SIG-M5 treated with dmso at 0.1 percent for 504 hours (cell line): ENCODE results near the gene SMC6.

Source experiments
- DNase-seq: peaks from one replicate; lab custom pipeline; 2025; ENCODE audit not compliant: unreplicated experiment; lab: John Stamatoyannopoulos, UW

Gene SMC6

DNA sequence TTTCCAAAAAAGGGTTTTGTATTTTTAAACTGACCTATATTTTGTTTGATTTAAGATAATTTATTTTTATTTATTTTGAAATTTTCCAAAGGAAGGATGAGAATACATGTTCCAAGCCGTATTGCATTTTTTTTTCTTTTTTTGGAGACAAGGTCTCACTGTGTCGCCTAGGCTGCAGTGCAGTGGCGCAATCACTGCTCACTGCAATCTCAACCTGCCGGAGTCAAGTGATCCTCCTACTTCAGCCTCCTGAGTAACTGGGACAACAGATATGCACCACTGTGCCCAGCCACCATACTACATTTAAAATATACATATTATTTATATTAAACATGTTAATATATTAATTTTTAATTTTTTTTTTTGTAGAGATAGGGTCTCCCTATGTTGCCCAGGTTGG, 15.3 kb upstream of the SMC6 start:
- no peak for DNase-seq

DNA sequence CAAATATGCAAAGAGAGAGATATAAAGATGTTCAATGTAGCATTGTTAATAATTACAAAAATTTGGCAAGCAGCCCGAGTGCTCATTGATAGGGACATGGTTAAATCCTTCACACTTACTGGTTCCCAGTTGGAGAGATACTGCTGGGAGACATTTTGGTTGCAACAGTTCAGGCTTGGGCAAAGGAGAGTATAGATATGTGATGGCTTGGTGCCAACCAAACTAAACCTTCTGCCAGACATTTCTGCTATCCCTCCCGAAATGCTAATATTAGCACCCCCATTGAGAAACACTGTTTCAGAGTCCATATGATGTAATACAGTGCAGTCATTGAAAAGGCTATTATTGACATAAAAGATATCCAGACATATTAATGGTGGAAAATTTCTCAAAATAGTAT, 11.8 kb upstream of the SMC6 start:
- DNase-seq: peak; percentile 29

DNA sequence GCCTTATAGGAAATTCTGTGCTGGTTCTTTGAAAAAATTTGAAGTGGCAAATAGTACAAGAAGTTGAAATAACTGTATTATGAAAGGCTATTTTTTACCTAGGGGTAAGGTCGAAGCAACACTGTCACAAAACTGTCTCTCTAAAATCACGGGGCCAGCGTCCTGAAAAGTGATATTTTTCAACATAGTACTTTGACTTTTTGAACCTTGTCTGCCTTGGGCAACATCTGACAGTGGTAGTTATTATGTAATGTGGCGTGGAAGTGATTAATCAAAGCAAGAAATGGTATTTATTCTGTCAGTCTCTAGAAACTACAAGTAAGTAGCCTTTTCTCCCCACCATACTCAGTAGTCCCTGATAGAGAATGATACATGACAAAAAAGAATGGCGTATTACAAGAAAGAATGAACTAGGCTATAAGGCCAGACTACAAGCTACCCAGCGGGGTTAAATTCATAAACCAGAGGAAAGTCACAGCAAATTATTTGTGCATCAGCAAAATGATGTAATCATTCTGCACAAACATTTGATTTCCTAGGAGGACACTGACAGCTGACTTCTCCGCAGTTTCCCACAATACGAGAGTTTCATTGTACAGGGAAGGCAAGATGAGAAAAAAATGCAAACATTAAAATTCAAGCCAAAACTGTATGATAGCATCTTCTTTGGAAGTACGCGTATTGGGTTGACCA, 10.2 kb upstream of the SMC6 start:
- no peak for DNase-seq

DNA sequence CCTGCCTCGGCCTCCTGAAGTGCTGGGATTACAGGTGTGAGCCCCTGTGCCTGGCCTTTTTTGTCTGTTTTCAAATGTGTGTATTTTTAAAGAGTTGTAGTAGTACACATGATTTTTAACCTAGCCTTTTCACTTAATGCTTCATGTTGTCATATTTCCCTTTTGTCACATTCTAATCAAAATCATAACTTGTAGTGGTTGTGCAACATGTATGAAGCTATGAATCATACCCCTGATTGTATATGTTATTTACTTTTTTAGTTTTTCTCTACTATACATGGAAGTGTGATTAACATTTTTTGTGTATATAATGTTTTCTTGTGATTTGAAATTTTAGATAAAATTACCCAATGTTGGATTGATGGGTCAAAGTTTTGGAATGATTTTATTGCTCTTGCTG, 8.8 kb upstream of the SMC6 start:
- DNase-seq: no peak

DNA sequence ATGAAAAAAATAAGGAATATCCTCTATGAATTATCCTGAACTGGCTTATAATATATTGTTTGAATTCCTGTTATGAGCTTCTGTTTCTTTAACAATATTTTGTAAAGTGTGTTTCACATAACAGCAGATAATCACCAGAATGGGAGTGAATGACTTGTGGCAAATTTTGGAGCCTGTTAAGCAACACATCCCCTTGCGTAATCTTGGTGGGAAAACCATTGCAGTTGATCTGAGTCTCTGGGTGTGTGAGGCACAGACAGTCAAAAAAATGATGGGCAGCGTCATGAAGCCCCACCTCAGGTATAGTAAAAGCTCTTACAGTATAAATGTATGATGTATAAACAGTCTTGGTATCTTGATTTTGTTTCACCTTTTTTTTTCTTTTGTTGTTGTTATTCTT, 6.2 kb upstream of the SMC6 start:
- peak; percentile 72 for DNase-seq

DNA sequence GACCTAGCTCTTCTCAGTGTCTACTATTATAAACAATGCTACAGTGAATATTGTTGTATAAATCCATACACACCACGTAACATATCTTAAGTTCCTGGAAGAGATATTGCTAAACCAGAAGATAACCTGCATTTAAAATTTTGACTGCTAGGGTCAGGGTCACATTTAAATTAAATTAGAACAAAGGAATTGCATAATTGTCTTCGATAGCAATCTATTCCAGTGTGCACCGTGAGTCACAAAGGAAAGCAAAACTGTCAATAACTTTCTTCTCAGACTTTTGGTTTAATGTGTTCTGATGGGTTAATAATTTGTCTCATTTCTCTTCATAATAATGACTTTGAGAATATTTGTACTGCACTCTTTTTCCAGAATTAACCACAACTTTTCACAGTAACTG, 4.5 kb upstream of the SMC6 start:
- no peak for DNase-seq

DNA sequence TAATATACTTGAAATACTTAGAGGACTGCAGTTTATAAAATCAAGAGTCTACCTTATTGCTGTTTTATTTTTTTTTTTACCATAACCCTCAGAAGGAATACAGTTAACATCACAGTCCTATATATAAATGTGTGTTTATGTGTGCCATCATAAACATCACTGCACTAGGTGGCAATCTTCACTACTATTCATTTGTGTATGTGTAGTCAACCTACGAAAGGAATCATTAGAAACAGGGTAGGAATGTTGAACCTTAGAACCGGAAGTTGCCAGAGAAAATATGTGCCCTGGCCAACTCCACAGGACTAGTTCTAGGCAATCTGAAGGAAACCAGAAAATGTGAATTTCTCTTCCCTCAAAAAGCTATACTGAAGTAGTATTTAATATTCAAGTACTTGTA, 3.7 kb upstream of the SMC6 start:
- DNase-seq: no peak

DNA sequence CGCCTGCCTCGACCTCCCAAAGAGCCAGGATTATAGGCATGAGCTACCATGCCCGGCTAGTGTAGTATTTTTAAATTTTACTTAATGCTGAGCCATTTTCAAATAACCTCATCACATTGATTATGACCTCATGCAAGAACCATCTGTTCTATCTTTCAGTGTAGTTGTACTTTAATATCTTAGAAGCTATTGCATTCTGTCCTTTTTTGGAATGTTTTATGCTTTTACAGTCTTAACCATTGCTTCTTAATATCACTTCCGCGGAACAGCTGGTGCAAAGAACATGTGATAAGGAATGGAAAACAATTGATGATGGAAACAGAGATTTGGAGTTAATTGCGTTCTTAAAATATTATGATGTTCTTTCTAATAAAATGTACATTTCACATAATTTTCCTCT, 3.1 kb upstream of the SMC6 start:
- DNase-seq: no peak

DNA sequence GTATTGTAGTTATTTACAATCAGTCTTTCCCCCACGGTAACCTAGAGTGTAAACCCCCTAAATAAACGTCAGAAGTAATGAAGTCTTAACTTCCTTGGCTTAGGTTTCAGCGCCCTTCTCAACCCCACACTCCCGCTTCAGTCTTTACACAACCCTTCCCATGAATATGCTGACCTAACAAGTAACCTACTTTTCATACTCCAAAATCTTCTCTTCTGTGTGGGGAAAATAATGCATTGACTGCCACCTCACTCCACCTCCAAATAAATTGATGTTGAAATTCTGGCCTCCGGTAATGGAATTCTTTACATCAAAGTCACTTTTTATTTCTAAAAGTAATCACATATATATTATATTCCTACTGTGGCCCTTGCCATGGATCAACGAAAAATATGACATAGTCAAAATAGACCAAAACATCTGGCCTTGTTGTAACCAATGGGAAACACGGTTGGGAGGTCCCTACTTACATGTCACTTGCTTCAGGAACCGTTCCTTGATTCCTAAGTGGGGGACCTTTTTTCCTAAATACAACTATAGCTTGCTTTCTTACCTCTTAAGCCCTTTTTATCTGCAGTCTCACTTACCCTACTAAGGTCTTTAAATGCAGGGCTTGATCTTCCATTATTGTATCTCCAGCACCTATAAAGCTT, 1.3 kb upstream of the SMC6 start:
- peak; percentile 23 for DNase-seq

DNA sequence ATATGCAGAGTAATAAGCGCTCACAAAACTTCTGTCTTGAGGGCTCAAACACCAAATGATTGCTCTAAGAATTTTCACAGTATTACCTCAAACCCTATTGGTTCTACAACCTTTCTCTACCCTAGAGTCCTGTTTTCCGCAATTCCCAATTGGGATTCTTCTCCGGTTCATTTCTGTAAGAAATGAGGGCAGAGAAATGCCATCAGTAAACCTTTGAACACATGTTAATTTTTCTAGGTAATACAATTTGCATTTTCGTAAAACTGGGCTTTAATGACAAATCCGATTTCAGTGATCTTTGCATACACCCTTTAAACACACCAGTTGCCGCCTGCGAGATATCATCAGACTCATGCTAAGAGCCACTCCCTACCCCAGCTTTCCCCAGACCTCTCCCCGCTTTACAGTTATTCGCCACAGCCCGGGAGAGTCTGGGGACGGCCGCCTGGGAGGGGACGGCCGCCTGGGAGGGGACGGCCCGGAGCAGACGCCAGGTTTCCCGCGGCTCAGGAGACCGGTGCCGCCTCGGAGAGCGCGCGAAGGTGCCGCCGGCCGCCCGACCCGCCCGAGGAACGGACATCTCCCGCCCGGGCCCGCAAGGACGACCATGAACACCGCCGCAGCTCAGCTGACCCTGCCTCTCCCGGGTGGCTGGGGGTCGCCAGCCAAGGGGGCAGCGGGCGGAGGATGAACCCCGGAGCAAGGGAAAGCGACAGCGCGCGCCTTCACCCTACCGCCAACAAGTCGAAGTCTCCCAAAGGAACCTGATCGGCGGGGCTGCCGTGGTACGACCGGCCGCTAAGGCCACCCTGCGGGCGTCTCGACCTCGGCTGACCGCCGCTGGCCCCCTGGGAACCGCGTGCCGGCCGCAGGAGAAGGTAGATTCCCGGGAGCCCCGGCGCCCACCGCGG, 463 bp downstream of the SMC6 start:
- peak; percentile 41 for DNase-seq

DNA sequence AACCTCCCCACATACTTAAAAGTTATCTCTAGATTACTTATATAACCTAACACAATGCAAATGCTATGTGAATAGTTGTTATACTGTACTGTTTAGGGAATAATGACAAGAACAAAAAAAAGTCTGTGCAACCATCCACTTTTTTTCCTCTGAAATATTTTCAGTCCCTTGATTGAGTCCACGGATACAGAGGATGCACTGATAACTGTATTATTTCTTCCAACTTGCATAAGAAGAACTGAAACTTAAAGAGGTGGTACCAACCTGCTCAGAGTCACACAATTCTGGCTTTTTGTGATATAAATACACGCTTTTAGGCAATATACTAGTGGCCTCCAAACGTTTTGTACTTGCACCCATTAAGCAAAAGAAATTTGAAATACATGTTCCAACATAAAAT, 1.4 kb downstream of the SMC6 start:
- peak; percentile 22 for DNase-seq

DNA sequence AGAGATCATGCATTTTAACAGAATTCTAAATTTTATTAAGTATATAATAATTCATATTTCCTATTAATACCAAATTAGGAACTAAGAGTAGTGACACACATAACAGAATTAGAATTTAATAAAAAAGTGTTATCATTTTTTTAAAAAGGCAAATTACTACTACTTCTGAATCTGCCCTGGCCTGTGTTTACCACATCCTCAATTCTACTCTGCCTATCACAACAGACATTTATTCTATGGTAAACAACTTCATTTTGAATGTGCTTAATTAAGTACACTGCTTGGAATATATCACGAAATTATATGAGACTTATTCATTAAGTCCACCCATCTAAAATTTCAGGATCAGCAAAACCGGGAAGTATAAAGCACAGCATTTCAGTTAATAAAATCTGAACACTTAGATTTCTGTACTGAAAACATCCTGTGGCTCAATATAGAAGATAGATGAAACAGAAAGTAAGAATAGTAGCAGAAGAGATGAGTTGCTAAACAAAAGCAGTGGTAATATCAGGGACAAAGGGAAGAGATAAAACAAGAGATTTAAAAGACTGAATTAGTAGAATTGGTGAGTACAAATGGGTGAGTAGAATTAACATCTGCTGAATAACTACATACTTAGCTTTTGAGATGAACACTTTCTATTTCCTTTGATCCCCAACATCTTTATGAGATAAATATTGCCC, 3.7 kb downstream of the SMC6 start:
- no peak for DNase-seq

DNA sequence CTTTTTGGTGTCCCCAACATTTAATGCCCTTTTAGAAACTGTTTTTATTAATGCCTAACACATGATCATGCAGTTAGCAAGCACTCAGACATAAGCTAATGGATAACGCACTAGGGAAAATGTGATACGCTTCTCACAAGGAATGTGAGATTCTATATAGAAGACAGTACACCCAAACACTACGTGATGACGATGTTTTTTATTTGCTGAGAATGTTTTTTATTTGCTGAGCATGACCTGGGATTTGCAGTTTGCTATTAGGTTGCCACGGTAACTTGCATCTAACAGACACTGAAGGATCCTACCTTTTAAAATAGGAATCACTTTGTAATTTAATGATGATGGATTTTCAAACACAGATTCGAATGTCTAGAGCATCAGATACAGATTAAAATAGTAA, 4.9 kb downstream of the SMC6 start:
- no peak for DNase-seq

DNA sequence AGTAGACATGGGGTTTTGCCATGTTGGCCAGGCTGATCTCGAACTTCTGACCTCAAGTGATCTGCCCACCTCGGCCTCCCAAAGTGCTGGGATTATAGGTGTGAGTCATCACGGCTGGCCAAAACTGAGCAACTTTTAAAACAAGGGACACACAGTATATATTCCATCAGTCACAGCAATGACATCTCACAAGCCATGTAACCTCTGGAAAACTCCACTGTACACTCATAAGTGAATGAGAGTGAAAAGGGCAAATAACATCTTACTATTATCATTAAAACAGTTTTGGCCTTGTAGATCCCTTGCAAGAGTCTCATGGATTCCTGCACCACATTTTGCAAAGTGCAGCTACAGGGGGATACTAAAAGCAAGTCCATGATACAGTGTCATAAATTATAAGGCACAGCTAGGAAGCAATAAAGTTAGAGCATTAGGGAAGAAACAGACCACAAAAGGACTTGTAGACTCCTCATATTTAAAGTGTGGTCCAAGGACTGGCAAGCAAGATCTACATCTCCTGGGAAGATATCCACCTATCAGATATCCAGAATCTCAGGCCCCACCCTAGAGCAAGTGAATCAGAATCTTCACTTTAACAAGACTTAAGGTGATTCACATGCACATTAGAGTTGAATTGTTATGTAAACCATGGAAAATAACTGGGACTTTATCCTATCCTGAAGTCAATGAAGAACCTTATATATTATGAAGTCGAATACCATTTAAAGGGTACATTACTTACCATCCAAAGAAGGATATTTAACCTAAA, 5.7 kb downstream of the SMC6 start:
- no peak for DNase-seq

DNA sequence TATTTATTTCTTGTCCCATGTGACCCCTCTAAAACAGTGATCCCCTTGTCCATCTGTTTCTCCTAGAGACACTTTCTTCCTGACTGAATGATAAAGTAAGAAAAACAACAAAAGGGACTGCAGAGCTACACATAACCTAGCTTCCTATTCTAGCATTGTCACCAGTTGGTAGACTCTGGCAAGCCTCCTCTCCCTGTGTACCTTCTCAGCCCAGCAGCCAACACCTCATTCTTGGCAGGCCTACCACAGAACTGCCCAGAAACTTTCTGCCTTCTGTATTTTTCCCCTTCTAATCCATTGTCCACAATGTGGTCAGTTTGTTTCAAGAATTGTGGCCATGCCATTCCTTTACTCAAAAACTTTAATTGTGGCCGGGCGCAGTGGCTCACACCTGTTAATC, 13.4 kb downstream of the SMC6 start:
- DNase-seq: no peak

DNA sequence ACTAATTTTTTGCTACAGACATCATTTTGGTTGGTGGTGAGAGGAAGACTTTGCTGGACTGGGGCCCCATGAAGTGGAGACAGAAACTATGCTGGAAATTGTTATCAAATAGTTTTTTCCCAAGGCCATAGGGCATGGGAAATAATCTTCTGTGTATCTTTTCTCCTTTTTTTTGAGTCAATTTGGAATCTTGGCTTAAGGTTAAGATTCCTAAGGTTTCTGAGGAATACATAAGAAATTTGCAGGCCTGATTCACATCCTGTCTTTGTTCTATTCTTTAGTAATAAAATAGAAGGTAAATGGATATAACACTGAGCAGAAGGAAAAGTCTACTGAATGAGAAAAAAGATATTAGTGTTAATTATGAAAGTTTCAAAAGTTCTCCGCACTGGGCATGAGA, 16.6 kb downstream of the SMC6 start:
- no peak for DNase-seq

DNA sequence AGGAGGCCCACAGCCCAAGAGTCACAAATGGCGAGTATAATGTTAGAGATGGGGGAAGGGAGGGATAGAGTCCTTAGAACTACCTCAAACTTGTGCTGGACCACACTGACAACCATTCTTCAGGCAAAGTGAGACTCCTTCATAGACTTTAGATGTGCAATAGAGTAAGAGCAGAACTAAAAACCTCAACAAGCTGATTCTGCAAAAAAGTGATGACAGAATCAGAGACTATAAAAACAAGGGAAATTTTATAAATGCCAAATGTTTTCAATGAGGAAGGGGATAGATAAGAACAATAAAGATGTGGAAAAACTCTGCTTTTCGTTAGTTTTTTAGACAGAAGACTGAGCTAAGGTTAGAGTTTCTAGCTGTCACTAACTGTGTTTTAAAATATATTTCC, 17.7 kb downstream of the SMC6 start:
- DNase-seq: no peak

DNA sequence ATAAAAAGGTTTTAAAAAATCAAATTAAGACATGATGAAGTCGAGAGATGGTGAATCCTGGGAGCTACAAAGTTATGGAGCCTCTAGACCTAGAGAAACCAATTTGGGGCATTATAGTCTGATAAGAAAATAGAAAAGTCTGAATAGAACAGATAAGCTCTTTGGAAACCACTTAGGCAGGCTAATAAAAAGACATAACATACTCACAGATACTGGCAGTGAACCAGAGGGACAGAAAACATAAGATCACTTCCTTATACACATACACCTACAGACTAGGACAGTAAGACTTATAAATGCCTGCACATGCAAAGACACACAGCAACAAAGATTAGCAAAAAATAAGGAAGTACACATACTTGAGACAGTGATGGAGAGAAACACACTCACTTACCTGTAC, 20.0 kb downstream of the SMC6 start:
- no peak for DNase-seq

DNA sequence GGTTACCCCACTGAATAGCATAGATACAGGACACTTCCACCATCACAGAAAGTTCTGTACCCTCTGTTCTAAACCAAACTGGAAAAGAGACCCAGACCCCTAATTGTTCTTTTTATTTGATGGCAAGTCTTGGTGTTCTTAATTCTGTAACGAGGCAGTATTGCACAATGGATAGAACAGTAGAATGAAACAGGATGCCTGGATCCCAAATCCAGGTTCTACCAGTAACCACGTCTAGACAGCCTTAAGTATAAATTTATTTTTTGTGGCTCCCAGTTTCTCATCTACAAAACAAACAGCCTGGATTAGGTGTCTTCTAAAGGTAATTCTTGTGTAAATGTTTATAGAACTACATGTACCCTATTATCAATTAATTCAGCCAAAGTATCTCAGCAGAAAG, 23.7 kb downstream of the SMC6 start:
- no peak for DNase-seq

DNA sequence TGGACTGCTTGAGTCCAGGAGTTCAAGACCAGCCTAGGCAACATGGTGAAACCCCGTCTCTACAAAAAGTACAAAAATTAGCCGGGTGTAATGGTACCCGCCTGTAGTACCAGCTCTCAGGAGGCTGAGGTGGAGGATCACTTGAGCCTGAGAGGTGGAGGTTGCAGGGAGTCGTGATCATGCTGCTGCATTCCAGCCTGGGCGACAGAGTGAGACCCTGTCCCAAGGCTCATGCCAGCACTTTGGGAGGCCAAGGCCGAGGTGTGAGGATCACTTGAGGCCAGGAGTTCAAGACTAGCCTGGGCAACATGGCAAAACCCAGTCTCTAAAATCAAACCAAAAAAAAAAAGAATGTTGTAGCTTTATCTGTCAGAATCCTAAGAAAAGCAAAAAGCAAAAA, 25.4 kb downstream of the SMC6 start:
- DNase-seq: no peak
